ENCODE results near the gene PPP2R3A. TPM values are rescaled to one million over a fixed set of nuclear protein-coding genes. Genes with fewer than 3 reads are reported as not detected.

The PPP2R3A gene
- total and polyA plus RNA-seq, 7 donors, result 4.0 to 49.0 (median 32.9) TPM

- Histone ChIP-seq H3K36me3 (peaks cover 0 to 6% (median 0%) of the 10 kb centered on the region in 4 donors), H3K9me3 (no peaks in the 10 kb centered on the region), H3K27me3 (no peaks in the 10 kb centered on the region), H3K4me3 (no peak overlapping the region), H3K27ac (peak overlapping the region; percentile 43 to 80 (median 72)), H3K4me1 (peaks cover 0 to 33% (median 19%) of the 10 kb centered on the region in 4 donors)
- no peak for TF ChIP-seq POLR2A (IDR thresholded peaks at IDR 0.05)
- peak in 1 of 4 experiments; percentile 13 for TF ChIP-seq CTCF (IDR thresholded peaks at IDR 0.05)
- TF ChIP-seq EP300 (IDR thresholded peaks at IDR 0.05), result no peak
- no peak for TF ChIP-seq POLR2AphosphoS5 (IDR thresholded peaks at IDR 0.05)
- intact Hi-C loops (cut with DNase I), result loop anchor here (5.0 to 10.0 kb wide), 2 partner anchors 274 to 681 kb away; partner anchors contain the start of gene STAG1
- DNase-seq, result no peak
- 48 to 58% methylated on average over 9 of the region's 9 CpGs for WGBS, 2 donors
Measured at GRCh38 chr3:136070953-136071949, 105.7 kb downstream of the PPP2R3A start.

- DNase-seq, result no peak
- Histone ChIP-seq H3K27ac (peak overlapping the region in 2 of 4 donors; percentile 26 to 38), H3K4me1 (peaks cover 0 to 28% (median 14%) of the 10 kb centered on the region in 4 donors), H3K9me3 (no peaks in the 10 kb centered on the region), H3K36me3 (peaks cover 0 to 6% (median 0%) of the 10 kb centered on the region in 4 donors), H3K27me3 (no peaks in the 10 kb centered on the region), H3K4me3 (no peak overlapping the region)
- no peak for TF ChIP-seq POLR2A (IDR thresholded peaks at IDR 0.05)
- no peak for TF ChIP-seq EP300 (IDR thresholded peaks at IDR 0.05)
- no peak for TF ChIP-seq POLR2AphosphoS5 (IDR thresholded peaks at IDR 0.05)
- no peak for TF ChIP-seq CTCF (IDR thresholded peaks at IDR 0.05)
- WGBS, 2 donors, result 97 to 99% methylated on average over 1 of the region's 1 CpG
- intact Hi-C loops (cut with DNase I), result loop anchor here (2.0 to 10.0 kb wide), 4 partner anchors 118 to 938 kb away; partner anchors contain the start of gene STAG1
Measured at GRCh38 chr3:136074546-136075170, 109.1 kb downstream of the PPP2R3A start.

GRCh38 chr3:136075218-136075808 lies 109.8 kb downstream of the PPP2R3A start:
- peak; percentile 80 for DNase-seq
- Histone ChIP-seq H3K4me1 (peaks cover 0 to 26% (median 12%) of the 10 kb centered on the region in 4 donors), H3K4me3 (no peak overlapping the region), H3K27ac (peak overlapping the region in 2 of 4 donors; percentile 26 to 38), H3K9me3 (no peaks in the 10 kb centered on the region), H3K27me3 (no peaks in the 10 kb centered on the region), H3K36me3 (peaks cover 0 to 11% (median 0%) of the 10 kb centered on the region in 4 donors)
- 94 to 97% methylated on average over 1 of the region's 1 CpG for WGBS, 2 donors
- intact Hi-C loops (cut with DNase I), result loop anchor here (2.0 to 10.0 kb wide), 3 partner anchors 117 to 937 kb away; no protein-coding TSS in a partner anchor
- TF ChIP-seq POLR2A (IDR thresholded peaks at IDR 0.05), result no peak
- peak; percentile 75 to 93 (median 84) for TF ChIP-seq CTCF (IDR thresholded peaks at IDR 0.05)
- peak in 2 of 4 donors; percentile 55 to 57 for TF ChIP-seq POLR2AphosphoS5 (IDR thresholded peaks at IDR 0.05)
- TF ChIP-seq EP300 (IDR thresholded peaks at IDR 0.05), result no peak

GRCh38 chr3:136075811-136076210 lies 110.3 kb downstream of the PPP2R3A start:
- no peak for TF ChIP-seq CTCF (IDR thresholded peaks at IDR 0.05)
- no peak for TF ChIP-seq POLR2A (IDR thresholded peaks at IDR 0.05)
- TF ChIP-seq EP300 (IDR thresholded peaks at IDR 0.05), result no peak
- no peak for TF ChIP-seq POLR2AphosphoS5 (IDR thresholded peaks at IDR 0.05)

More at GRCh38 chr3:136075811-136076210, 110.3 kb downstream of the PPP2R3A start:
- Histone ChIP-seq H3K4me3 (no peak overlapping the region), H3K27ac (no peak overlapping the region), H3K36me3 (peaks cover 0 to 16% (median 0%) of the 10 kb centered on the region in 4 donors), H3K4me1 (peaks cover 0 to 21% (median 8%) of the 10 kb centered on the region in 4 donors), H3K9me3 (no peaks in the 10 kb centered on the region), H3K27me3 (no peaks in the 10 kb centered on the region)
- DNase-seq, result no peak
- intact Hi-C loops (cut with DNase I), result loop anchor here (2.0 to 10.0 kb wide), 3 partner anchors 116 to 937 kb away; no protein-coding TSS in a partner anchor
- whole genome bisulfite sequencing, 2 donors, result 72 to 79% methylated on average over 3 of the region's 3 CpGs
